Activated CD8-positive, alpha-beta memory T cell treated with anti-CD3 and anti-CD28 coated beads for 48 hours (primary cell): ENCODE measurements around the gene ITGAL.
"Not testable (repeated sequence)": the region's sequence is repeated elsewhere in the genome, so short reads cannot be mapped to it uniquely, and the experiment has no call there.

ENCODE experiments used
- DNase-seq, 3 experiments: peaks; one replicate each; pipeline ENCODE4 v3.0.0-alpha.2; 2020; ENCODE audit warnings: low read depth in 2 of 3, low spot score in 2 of 3

ITGAL gene

DNA sequence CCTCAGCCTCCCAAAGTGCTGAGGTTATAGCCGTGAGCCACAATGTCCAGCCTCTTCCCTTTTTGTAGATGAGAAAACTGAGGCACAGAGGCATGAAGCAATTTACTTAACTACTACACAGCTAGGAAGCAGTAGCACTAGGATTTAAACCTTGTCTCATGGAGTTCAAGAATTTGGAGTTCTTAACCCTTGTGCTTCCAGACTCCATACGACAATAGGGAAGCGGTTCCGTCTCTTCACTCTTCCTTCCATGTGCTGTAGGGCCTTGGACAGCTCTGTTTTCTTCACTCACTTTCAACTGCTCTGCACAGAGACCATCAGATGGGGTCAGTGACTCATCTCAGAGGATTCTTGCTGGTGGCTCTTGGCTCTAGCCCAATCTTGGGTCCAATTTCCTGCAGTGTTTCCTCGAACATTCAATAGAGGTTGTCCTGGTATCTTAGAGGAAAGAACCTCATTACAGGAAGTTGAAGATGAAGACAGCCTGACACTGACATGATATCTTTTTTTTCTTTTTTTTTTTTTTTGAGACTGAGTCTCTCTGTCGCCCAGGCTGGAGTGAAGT is 19.3 kb downstream of the ITGAL start:
- DNase-seq: no peak

DNA sequence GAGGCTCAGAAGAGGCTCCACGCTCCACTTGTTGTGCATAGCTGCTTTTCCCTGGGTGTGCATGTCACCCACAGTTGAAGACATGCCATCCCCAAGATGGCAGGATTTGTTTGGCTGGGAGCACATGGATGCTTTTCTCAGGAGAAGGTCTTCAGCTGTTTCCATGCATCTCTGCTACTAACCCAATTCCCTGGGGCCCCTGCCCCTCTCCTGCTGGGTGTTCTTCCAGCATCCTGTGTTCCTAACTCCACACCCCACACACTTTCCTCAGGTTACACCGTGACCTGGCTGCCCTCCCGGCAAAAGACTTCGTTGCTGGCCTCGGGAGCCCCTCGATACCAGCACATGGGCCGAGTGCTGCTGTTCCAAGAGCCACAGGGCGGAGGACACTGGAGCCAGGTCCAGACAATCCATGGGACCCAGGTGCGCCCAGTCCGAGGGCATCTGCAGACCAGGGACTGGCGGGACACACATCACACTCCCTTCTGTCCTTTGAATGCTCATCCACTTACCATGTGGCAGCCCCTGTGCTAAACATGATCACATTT is 21.5 kb downstream of the ITGAL start:
- DNase-seq: no peak

- no peak for DNase-seq
Measured at GRCh38 chr16:30494709-30495108, 22.2 kb downstream of the ITGAL start.

DNA sequence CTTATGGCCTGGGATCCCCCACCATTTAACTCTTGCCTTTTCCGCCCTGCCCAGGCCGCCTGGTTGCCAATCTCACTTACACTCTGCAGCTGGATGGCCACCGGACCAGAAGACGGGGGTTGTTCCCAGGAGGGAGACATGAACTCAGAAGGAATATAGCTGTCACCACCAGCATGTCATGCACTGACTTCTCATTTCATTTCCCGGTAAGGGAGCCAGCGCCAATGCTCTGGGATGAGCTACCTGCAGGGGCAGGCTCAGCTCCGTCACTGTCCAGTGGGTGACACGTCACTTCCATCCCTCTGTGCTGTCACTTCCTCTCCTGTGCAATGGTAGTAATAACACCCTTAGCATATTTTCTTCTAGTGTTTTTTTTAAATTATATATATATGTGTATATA is 26.7 kb downstream of the ITGAL start:
- no peak for DNase-seq

- DNase-seq: no peak
Measured at GRCh38 chr16:30503403-30504296, 31.1 kb downstream of the ITGAL start.

DNA sequence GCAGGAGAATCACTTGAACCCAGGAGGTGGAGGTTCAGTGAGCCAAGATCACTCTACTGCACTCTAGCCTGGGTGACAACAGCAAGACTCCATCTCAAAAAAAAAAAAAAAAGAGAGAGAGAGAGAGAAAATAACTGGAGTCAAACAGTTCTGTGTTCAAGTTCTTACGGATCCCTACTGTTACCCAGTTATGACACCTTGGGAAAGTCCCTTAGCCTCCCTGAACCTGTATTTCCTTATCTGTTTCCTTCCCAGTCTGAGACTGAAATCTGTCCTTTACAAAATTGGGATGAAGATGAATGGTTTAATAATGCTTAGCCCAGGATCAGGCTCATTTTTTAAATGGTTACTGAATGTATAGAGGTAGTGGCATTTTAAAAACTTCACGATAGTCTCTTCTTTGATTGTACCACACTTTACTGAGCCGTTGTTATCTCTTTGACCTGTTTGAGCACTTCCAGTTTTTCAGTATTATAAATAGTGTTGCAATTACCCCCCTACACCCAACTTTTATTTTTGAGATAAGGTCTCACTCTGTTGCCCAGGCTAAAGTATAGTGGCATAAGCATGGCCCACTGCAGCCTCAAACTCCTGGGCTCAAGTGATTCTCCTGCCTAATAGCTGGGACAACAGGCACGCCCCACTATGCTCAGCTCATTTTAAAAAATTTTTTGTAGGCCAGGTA is 36.7 kb downstream of the ITGAL start:
- DNase-seq: no peak

DNA sequence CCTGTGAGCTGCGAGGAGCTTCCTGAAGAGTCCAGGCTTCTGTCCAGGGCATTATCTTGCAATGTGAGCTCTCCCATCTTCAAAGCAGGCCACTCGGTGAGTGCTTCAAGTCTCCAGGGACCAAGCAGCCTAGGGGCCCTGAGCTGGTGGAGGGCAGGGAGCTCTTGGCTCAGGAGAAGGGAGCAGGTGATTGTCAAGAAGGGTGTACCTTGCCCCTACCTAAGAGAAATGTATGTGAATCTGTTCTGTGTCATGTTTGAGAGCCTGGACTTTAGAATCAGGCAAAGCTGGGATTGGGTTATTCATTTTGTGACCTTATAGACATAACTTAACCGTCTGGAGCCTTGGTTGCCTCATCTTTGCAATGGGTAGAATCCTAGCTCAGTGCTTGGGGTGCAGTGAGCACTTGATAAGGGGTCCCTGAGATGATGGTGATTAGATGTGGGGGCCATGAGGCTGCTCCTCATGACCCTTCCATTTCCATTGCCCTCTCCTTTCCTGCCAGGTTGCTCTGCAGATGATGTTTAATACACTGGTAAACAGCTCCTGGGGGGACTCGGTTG is 37.9 kb downstream of the ITGAL start:
- no peak for DNase-seq

- DNase-seq: no peak
Measured at GRCh38 chr16:30511509-30511908, 39.0 kb downstream of the ITGAL start.

DNA sequence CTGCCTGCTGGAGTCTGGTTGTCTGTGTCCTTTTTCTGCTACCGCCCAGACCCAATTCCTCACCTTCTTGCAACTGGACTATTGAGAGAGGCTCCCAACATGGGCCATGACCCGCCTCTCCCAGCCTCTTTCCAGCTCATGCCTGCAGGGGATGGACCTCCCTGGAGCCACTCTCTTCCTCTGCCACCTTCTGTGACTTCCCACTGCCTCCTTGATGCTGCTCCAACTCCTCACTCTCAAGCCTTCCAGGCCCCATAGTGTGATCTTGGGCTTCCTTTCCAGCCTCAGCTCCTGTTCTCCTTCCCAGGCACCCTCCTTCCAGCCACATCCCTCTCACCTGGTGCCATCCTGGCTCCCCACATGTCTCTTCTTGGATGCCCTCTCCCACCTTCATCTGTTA is 42.7 kb downstream of the ITGAL start:
- no peak for DNase-seq

- DNase-seq: no peak
Measured at GRCh38 chr16:30518552-30518951, 46.0 kb downstream of the ITGAL start.

DNA sequence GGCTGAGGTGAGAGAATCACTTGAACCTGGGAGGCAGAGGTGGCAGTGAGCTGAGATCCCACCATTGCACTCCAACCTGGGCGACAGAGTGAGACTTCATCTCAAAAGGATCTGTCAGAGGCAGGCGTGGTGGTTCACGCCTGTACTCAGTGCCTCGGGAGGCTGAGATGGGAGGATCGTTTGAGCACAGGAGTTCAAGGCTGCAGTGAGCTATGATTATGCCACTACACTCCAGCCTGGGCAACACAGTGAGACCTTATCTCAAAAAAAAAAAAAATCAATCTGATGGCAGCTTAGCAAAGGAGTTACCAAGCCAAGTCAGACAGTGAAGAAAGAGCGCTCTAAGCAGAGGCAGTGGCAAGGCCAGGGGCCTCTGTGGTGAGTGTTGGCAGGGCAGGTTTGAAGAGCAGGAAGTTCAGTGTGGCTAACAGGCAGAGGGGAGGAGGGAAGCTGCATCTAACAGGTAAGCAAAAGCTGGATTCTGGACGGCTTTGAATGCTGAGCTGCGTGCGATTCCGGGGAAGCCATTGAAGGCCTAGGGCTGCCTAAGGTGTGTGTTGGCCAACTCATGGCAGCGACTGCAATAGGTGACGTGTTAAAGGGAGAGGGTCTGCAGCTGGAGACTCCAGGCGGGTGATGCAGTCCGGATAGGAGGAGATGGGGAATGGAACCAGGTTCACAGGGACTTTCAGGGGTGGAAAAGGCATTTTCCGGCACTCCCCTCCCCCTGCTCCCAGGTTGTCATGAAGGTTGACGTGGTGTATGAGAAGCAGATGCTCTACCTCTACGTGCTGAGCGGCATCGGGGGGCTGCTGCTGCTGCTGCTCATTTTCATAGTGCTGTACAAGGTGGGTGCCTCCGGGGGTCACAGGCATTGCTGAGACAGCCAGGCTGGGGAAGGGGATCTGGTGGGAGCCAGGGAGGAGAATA is 46.8 kb downstream of the ITGAL start:
- no peak for DNase-seq

GRCh38 chr16:30521476-30521872 is 48.9 kb downstream of the ITGAL start:
- DNase-seq: no peak

- DNase-seq: no peak
Measured at GRCh38 chr16:30521873-30522641, 49.5 kb downstream of the ITGAL start.

- not testable (repeated sequence) for DNase-seq
Measured at GRCh38 chr16:30522702-30523463, 50.3 kb downstream of the ITGAL start.

DNA sequence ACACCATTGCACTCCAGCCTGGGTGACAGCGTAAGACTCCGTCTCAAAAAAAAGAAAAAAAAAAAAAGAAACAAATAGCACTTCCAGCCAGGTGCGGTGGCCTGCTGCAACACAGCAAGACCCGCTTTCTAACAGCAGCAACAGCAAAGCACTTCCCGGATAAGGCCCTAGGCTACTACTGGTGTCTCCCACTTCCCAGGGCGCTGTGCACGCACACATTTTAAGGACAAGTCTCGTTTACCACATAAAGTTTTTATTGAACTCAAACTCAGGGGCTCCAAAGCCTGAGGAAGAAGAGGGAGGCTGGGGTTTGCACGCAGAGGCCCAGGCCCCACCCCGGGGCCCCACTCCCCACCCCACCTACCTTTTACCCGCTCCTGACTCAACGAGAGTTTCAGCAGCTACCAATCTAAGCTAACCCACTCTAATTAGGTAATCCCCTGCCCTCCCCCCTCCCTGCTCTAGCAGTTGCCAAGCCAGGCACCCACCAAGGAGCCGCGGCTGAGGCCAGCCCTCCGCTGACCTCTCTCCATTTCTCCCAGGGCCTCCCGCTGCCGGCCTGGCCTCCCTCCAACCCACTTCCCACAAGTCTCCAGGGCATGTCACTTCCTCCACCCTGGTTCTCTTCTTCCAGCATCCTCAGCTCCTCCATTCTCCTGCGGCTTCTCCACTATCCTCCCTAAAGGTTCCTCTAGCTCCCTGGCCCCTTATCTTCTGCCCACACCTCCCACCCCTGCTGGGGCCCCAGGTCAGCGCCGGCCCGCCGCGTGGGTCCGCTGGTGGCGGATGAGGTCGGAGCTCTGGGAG is 51.4 kb downstream of the ITGAL start:
- no peak for DNase-seq

GRCh38 chr16:30524575-30525568 is 52.3 kb downstream of the ITGAL start:
- DNase-seq: no peak

GRCh38 chr16:30525844-30526136 is 53.2 kb downstream of the ITGAL start:
- no peak for DNase-seq
